Nephron progenitor cell (in vitro differentiated cells): ENCODE measurements around the gene NPAS4.
"Not testable (repeated sequence)": the region's sequence is repeated elsewhere in the genome, so short reads cannot be mapped to it uniquely, and the experiment has no call there.

Experiments
- DNase-seq: peaks from one replicate; pipeline ENCODE4 v3.0.0; 2021
- H3K27ac Mint-ChIP-seq: 2 replicates; pipeline ENCODE4 v1.8.0; 2021; ENCODE audit warnings: mild to moderate bottlenecking, moderate library complexity, mixed read lengths
- H3K27me3 Mint-ChIP-seq: 2 replicates; pipeline ENCODE4 v1.8.0; 2021; ENCODE audit warnings: mild to moderate bottlenecking, low read depth, mixed read lengths; ENCODE audit not compliant: poor library complexity
- H3K36me3 Mint-ChIP-seq: 2 replicates; pipeline ENCODE4 v1.8.0; 2021; ENCODE audit warnings: low read depth, mixed read lengths
- H3K4me1 Mint-ChIP-seq: 2 replicates; pipeline ENCODE4 v1.8.0; 2021; ENCODE audit warnings: mixed read lengths
- H3K4me3 Mint-ChIP-seq: 2 replicates; pipeline ENCODE4 v1.8.0; 2021; ENCODE audit warnings: mild to moderate bottlenecking, moderate library complexity, mixed read lengths
- H3K9me3 Mint-ChIP-seq: 2 replicates; pipeline ENCODE4 v1.8.0; 2021; ENCODE audit warnings: mild to moderate bottlenecking, moderate library complexity, mixed read lengths
- CTCF ChIP-seq: fragments of 200-600 bp; sonication (generic); IDR thresholded peaks from 2 replicates; pipeline ENCODE4 v1.5.0; 2021; ENCODE audit warnings: antibody characterized with exemption

The NPAS4 gene

GRCh38 chr11:66420671-66421476 is at the start of gene NPAS4:
TSS of gene NPAS4 (plus strand) at chr11:66421035. CDS start at chr11:66421180, 145 bp downstream.
- DNase-seq: peak; percentile 26
- Mint-ChIP-seq H3K27ac (no peak within 1 kb of the TSS), H3K27me3 (peaks cover 53% of the 10 kb centered on the region), H3K9me3 (peaks cover 3% of the 10 kb centered on the region), H3K4me3 (peak within 1 kb of the TSS; percentile 18), H3K36me3 (no peaks in the 10 kb centered on the region), H3K4me1 (peaks cover 19% of the 10 kb centered on the region)
- TF ChIP-seq CTCF: no peak

- Mint-ChIP-seq H3K4me1 (peaks cover 46% of the 10 kb centered on the region), H3K36me3 (peaks cover 19% of the 10 kb centered on the region), H3K9me3 (no peaks in the 10 kb centered on the region), H3K27me3 (peaks cover 8% of the 10 kb centered on the region), H3K4me3 (peak within 1 kb of the TSS; percentile 92), H3K27ac (peak within 1 kb of the TSS; percentile 94)
- DNase-seq: peak; percentile 90
- no peak for TF ChIP-seq CTCF
Measured at GRCh38 chr11:66371627-66372415, 49.0 kb upstream of the NPAS4 start, which contains the start of gene SLC29A2. TSS of gene SLC29A2 (minus strand) at chr11:66371760. CDS start at chr11:66371591, 169 bp downstream.

GRCh38 chr11:66373265-66373664 is 47.6 kb upstream of the NPAS4 start:
- TF ChIP-seq CTCF: no peak
- no peaks in the 10 kb centered on the region for H3K9me3 Mint-ChIP-seq
- peaks cover 12% of the 10 kb centered on the region for H3K36me3 Mint-ChIP-seq
- peaks cover 41% of the 10 kb centered on the region for H3K4me1 Mint-ChIP-seq
- H3K27me3 Mint-ChIP-seq: peaks cover 13% of the 10 kb centered on the region
- peak overlapping the region; percentile 33 for H3K27ac Mint-ChIP-seq
- peak overlapping the region; percentile 87 for H3K4me3 Mint-ChIP-seq
- DNase-seq: no peak

- not testable (repeated sequence) for H3K36me3 Mint-ChIP-seq, H3K9me3 Mint-ChIP-seq, DNase-seq
- peaks cover 13% of the 10 kb centered on the region for H3K27me3 Mint-ChIP-seq
- peak overlapping the region; percentile 39 for H3K27ac Mint-ChIP-seq
- H3K4me1 Mint-ChIP-seq: peaks cover 36% of the 10 kb centered on the region
- H3K4me3 Mint-ChIP-seq: peak overlapping the region; percentile 45
Measured at GRCh38 chr11:66373690-66374287, 47.0 kb upstream of the NPAS4 start.

GRCh38 chr11:66380264-66380663 is 40.6 kb upstream of the NPAS4 start:
- not testable (repeated sequence) for DNase-seq, H3K27me3 Mint-ChIP-seq, H3K36me3 Mint-ChIP-seq, H3K4me3 Mint-ChIP-seq, H3K9me3 Mint-ChIP-seq, H3K27ac Mint-ChIP-seq
- H3K4me1 Mint-ChIP-seq: peaks cover 11% of the 10 kb centered on the region

GRCh38 chr11:66384316-66384715 is 36.5 kb upstream of the NPAS4 start:
- DNase-seq, H3K27ac Mint-ChIP-seq, H3K4me3 Mint-ChIP-seq, H3K9me3 Mint-ChIP-seq, H3K27me3 Mint-ChIP-seq, H3K36me3 Mint-ChIP-seq: not testable (repeated sequence)
- H3K4me1 Mint-ChIP-seq: peaks cover 20% of the 10 kb centered on the region
